AG04449 (cell line): ENCODE data around the gene NAA30.
"Not testable (repeated sequence)": the region's sequence is repeated elsewhere in the genome, so short reads cannot be mapped to it uniquely, and the experiment has no call there.

Experiments used
- CTCF ChIA-PET: fragments of 350-600 bp; formaldehyde crosslinking; extraction: SDS; loops from one replicate; lab custom pipeline; 2021; ENCODE audit warnings: antibody characterized with exemption; lab: Yijun Ruan, JAX
- POLR2A ChIA-PET: fragments of 400-600, 350-600 bp; formaldehyde crosslinking; extraction: SDS; loops from one replicate; lab custom pipeline; 2020; ENCODE audit warnings: antibody characterized with exemption, inconsistent platforms; lab: Yijun Ruan, JAX
- DNase-seq: peaks from one replicate; pipeline ENCODE4 v3.0.0-alpha.2; 2010; ENCODE audit warnings: low read depth, low spot score
- H3K4me3 ChIP-seq: 2 replicates; pipeline ENCODE4 v1.5.1; 2011; ENCODE audit warnings: low read depth, mild to moderate bottlenecking, control low read depth, low read length
- TF ChIP-seq, protein P1 (sequence below): IDR thresholded peaks from one replicate; pipeline ENCODE4 v1.5.1; 2011; ENCODE audit warnings: mild to moderate bottlenecking, moderate library complexity, low read length, control low read depth, inconsistent platforms; ENCODE audit not compliant: insufficient read depth; ENCODE audit errors: missing control alignments

The NAA30 gene

DNA sequence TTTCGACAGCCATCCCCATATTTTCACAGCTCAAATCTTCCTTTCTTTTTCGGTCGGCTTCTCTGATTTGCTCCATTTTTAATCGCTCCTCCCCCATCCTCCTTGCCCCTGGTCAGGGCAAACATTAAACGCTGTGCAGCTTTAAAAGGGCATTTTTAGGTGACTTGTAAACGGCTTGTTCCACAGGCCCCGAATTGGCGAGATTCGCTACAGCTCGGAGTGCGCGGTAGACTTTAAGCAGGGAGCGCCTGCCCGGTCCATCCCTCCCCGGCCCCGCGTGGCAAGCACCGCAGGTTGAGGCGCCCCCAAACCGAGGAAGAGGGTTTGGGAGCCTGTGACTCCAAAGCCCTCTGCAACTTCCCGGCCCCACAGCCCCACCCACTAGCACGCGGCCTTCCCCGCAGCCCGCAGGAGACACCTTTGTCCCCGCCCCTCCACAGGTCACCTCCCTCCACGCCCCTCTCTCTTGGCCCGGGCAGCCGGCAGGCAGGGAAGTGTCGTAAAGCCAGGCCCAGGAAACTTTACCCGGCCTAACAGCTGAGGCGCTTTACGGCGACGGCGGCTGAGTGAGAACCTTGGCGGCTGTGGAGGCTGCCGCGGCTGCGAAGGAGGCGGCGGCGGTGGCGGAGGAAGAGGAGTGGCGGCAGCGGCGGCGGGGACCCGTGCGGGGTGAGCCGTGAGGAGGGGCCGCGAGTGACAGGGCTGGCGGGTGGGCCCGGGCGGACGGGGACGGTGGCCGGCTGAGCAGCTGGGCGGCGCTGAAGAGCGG, at the start of gene NAA30:
Gene NAA30 (plus strand): TSS at position 550 of the 769 bp plus-strand sequence. CDS start 372 bp downstream, outside the sequence.
- peak within 1 kb of the TSS; percentile 75 for H3K4me3 ChIP-seq
- CTCF ChIA-PET = interaction anchor here (1.2 to 1.9 kb wide), 3 partner anchors 9 to 11 kb away, joined by 3 to 7 read pairs (median 6); no protein-coding TSS in a partner anchor
- peak; percentile 50 for DNase-seq

DNA sequence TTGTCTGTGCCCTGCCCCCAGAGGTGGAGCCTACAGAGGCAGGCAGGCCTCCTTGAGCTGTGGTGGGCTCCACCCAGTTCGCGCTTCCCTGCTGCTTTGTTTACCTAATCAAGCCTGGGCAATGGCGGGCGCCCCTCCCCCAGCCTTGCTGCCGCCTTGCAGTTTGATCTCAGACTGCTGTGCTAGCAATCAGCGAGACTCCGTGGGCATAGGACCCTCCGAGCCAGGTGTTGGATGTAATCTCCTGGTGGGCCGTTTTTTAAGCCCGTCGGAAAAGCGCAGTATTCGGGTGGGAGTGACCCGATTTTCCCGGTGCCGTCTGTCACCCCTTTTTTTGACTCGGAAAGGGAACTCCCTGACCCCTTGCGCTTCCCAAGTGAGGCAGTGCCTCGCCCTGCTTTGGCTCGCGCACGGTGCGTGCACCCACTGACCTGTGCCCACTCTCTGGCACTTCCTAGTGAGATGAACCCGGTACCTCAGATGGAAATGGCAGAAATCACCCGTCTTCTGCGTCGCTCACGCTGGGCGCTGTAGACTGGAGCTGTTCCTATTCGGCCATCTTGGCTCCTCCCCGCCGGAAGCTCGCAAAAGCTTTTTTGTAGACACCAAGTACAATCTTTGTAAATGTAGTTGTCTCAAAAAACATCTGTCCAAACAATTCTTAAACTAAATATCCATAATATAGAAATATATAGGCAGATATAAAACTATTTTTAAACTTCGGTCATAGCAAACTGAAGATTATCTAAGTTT, 46.7 kb upstream of the NAA30 start:
- CTCF ChIA-PET, POLR2A ChIA-PET, H3K4me3 ChIP-seq: not testable (repeated sequence)

More for the DNA sequence above, at the start of gene NAA30:
- POLR2A ChIA-PET = interaction anchor here (1.0 to 2.1 kb wide), 2 partner anchors 10 to 121 kb away, joined by 3 to 7 read pairs; partner anchors contain the start of genes AP5M1 and EXOC5
- TF ChIP-seq, protein P1, sequence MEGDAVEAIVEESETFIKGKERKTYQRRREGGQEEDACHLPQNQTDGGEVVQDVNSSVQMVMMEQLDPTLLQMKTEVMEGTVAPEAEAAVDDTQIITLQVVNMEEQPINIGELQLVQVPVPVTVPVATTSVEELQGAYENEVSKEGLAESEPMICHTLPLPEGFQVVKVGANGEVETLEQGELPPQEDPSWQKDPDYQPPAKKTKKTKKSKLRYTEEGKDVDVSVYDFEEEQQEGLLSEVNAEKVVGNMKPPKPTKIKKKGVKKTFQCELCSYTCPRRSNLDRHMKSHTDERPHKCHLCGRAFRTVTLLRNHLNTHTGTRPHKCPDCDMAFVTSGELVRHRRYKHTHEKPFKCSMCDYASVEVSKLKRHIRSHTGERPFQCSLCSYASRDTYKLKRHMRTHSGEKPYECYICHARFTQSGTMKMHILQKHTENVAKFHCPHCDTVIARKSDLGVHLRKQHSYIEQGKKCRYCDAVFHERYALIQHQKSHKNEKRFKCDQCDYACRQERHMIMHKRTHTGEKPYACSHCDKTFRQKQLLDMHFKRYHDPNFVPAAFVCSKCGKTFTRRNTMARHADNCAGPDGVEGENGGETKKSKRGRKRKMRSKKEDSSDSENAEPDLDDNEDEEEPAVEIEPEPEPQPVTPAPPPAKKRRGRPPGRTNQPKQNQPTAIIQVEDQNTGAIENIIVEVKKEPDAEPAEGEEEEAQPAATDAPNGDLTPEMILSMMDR = no peak

DNA sequence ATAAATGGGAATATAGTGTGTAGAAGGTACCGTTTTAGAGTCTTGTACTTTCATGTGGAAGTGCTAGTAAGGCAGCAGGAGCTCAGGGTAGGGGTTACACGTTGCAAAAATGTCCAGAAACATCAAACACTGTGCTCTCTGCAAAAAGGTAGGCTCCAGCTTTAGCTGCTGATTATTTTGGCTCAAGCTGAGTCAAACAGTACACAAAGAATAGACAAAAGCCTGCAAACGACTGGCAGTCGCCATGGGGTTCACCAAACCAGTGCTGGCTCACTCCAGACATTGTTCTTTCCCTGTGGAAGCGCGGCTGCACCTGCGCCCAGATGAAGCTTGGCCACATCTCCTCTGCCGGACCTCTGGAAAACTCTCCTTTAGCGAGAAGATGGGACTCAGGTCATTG, 45.3 kb upstream of the NAA30 start:
- TF ChIP-seq, protein P1 = no peak
- CTCF ChIA-PET = no interaction called here

More for the DNA sequence above, 46.7 kb upstream of the NAA30 start:
- not testable (repeated sequence) for DNase-seq

DNA sequence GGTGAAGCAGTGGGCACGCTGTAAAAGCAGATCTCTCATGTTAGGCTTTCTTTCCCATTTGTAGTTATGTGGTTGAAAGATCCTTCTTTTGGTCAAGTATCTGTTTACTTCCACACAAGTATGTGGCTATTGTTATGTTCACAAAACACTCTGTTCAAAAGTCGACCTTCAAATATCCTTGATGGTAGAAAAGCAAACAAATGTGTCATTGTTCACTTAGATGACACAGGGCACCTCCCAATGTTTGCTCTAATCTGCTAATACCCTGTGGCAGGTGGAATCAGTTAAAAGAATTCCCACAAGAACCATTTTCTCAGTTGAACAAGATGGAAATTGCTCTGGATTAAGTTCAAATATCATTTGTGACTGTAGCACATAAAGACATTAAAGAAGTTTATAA, 43.6 kb upstream of the NAA30 start:
- ChIA-PET POLR2A (no interaction called here), CTCF (no interaction called here)
- no peak for DNase-seq
- TF ChIP-seq, protein P1 = no peak
- H3K4me3 ChIP-seq = no peak overlapping the region

More for the DNA sequence above, 45.3 kb upstream of the NAA30 start:
- H3K4me3 ChIP-seq = no peak overlapping the region
- DNase-seq = no peak
- POLR2A ChIA-PET = no interaction called here

DNA sequence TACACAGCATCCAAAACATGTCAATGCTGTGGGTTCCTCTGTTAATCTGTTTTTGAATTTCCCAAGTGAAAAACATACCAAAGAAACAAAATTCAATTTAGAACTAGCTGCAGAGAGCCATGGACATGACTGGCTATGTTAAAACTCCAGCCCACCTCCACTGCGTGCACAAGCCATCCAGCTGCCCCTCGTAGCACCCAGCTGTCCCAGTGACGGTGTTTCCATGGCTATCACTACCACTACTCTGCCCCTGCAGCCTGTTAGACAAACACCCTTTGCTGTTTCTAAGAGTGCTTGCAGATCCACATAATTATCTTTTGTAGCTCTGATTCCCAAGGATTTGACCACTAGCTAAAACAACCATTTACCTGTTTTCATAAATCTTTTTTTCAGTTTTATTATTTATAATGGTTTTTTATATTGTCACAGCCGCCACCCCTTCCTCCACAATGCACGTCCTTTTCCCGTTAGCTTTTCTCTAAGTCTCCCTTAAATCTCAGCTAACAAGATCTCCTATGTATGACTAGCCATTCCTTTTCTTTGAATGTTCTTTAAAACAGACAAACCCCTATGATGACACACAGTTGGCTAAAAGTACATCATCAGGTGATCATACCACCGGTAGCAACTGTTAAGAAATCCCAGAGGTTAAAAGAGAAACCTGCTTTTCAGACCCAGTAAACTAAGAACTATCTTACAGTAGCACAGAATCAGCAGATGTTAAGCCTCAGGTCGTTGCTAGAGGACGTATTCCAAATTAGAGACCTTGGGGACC, 37.8 kb upstream of the NAA30 start:
- H3K4me3 ChIP-seq = no peak overlapping the region
- ChIA-PET POLR2A (no interaction called here), CTCF (no interaction called here)
- TF ChIP-seq, protein P1 = no peak
- DNase-seq = no peak

DNA sequence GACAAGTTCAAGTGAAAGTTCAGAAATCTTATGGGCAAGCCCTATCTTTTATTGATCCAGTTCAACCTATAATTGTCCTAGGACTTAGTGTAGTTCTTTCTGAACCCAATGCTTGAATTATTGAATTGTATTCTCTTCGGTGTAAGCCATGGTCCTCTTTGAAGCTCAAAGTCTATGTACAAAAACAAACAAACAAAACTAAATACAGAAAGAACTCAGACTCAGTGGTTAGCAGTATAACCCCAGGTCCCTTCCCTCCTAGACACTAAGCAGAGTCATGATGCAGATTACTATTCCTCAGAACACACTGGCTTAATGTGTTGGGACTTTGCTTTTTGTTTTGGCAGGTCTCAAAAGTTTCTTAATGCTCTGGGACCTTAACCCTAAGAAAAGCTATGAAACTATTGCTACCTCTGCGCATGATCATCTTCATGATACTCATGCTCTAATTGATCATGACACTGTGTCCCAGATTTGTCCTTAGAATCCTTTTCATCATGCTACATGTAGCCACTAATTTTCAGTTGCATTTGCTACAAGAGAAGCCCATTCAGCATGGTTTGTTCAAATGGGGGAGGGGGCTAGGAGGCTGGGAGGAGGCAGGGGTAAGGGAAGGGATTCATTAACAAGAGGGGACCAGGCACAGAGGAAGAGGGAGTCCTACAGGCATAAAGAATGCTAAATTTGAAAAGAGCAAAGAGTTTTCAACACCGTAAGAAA, 35.1 kb upstream of the NAA30 start:
- DNase-seq = no peak
- no peak overlapping the region for H3K4me3 ChIP-seq
- POLR2A ChIA-PET = no interaction called here
- TF ChIP-seq, protein P1 = no peak
- CTCF ChIA-PET = no interaction called here
